ENCODE results near the gene DCC.

DCC gene

DNA sequence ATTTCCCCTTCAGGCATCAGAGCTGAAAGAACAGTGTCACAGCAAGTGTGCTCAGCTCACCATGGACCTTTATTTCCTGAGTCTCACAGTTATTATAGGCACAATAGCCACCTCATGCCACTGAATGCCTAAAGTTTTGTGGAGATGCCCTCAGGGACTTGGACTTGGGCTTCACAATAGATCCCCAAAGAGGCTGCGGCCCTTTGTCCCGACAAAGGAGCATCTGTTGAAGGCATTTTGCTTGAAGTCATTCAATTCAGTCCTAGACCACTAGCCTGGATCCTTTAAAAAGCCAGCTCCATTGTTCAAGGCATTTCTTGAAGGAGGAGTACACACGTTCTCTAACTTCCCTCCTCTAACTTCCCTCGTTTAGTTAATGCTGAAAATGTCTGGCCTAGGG, 125.4 kb downstream of the DCC start:
- intact Hi-C loops (cut with DNase I): no loop called here
- DNase-seq: no peak

DNA sequence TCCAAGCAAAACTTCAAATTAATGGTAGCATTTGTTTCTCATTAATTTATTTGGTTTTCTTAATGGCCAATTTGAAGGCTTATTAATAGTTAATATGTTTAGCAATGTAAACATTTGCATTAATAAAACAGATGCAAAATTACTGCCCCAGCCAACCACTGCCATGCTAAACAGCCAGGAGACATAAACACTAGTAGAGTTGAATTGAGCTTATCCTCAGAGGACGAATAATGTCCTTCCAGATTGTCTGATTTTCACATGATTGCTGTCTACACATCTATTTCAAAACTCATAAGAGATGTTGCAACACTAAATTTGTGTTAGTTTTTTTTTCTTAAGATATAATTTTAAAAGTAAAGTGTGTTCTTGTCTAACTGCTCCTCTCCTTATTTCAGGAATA, 128.5 kb downstream of the DCC start:
- DNase-seq: no peak
- intact Hi-C loops (cut with DNase I): no loop called here

DNA sequence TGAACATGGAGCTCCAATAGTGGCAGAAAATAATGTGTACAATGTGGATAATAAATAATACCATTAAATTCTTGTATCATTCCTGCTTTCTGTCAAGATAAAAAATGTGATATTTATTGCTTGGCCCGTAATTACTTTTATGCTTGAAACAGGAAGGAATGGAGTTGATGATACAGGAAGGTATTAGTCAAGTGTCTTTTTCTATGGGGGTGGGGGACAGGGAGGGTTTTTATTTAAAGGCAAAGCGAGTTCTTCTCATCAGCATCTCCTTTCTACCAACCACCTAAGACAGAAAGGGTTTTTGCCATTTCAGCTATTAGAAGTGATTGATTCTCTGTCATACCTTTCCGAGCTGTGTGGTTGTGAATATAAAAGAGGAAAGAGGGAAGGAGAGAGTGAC, 135.3 kb downstream of the DCC start:
- intact Hi-C loops (cut with DNase I): no loop called here
- no peak for DNase-seq

DNA sequence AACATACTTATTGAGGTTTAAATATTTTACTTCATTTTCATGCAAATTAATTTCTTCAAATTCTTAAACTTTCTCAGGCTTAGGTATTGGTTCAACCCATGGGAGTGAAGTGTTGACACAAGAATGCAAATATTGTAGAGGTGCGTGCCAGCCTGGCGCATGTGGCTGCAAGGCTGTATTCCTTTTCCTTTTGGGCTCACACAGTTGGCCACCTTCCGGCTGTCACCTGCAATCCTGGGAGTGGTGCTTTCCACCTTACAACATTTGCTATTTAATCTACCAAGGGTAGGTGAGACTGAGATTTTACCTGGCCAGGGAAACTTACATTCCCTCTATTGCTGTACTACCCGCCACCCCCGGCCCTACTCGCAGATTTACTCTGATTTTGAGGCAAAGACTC, 141.1 kb downstream of the DCC start:
- intact Hi-C loops (cut with DNase I): no loop called here
- DNase-seq: no peak

DNA sequence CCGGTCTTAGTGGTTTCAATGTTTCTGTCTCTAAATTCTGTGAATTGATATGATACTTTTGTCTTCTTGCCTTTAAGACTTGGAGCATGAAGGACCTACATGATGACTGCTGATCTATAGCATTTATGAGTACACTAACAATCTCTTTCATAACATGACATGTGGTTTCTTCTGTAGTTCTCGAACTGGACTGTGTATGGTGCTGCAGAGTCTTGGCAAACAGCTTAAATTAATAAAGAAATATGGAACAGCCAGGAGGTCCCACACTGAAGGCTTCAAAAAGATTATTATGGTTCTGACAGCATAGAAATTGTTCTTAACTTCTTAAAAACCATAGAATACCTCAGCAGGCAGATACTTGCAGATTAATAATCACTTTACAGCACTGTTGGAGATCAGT, 145.0 kb downstream of the DCC start:
- intact Hi-C loops (cut with DNase I): no loop called here
- DNase-seq: no peak

DNA sequence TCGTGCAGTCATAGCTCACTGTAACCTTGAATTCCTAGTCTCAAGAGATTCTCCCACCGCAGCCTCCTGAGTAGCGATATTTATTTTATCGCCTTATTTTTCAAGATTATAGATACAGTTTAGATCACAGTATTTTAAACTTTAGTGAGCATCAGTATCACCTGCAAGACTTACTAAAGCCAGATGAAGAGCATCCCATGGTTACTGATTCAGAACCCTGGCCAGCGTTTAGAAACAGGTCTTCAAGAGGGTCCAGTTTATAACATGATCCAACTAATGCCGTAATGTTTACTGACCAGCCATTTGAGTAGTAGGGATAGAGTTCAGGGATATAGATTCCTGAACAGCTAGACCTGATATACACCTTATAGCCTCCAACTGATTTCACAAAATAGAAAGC, 146.1 kb downstream of the DCC start:
- intact Hi-C loops (cut with DNase I): no loop called here
- DNase-seq: no peak

DNA sequence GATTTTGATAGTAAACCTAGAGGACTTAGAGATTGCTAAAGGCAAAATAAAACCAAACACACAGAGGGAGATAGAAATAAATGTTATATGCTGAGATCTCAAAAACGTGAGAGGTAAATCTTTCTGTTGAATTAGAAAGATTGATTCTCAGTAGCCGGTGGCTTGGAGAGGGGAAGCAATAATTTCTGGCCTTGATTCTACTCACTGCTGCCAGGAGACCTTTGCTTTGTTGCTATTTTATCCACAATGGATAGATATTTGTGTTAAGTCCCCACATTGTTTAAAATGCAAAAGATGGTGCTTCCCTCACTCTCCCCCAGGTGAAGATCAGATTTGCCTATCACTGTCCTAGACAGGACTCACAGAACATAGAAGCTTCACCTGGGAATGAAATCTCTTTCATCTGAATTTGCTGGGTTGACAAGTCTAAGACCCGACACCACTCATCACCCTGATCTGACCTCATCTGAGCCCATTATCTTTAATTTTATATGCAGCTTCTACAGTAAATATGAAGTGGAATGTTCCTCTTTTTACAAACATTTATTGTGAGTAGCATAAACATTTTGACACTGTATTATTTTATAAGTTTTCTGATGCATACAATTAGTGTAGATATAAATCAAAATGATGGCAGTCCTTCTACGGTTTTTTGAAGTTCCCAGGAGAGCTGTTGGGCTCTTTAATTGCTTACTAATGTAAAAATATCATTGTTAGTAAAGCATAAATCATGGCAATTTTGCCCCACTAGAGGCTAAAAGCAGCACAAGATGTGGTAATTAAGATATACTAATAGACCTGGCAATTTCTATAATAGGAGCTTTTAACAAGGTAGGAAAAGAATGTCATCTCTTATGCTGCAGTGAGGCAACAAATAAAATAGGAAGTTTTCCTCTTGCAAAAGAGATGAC, 149.7 kb downstream of the DCC start:
- no peak for DNase-seq
- intact Hi-C loops (cut with DNase I): no loop called here

DNA sequence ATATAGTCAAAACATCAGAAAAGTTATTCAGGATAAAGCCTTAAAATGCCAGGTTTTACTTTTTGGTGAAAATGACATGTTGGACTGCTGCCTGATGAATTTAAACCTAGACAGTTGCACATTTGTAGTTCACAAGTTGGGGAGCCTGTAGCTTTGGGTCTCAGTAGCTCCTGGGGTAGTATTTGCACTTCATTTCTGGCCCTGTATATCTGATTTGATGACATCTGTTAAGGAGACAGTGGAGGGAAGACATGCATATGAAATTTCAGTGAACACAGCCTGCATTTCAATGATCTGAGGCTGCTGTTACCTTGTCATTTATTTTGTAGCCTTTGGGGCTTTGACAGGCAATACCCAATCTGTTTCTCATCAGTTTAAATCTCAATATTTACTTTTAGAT, 156.4 kb downstream of the DCC start:
- no peak for DNase-seq
- intact Hi-C loops (cut with DNase I): no loop called here

DNA sequence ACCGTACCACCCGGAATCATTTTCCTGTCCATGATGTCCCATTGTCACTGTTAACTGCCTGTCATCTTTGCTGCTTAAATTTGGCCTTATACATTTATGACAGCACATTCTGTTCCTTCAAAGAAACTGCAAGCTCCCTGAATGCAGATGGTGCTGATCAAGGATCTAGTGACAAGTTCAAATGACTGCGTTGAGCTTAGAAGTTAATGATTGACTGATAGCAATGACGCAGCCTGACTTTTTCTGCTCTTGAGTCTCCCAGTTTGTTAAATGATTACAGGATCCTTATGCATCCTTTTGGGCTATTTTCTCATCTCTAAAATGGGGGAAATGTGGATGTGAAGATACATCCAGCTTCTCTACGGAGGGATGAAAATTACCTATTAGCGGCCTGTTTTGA, 159.0 kb downstream of the DCC start:
- no peak for DNase-seq
- intact Hi-C loops (cut with DNase I): no loop called here

DNA sequence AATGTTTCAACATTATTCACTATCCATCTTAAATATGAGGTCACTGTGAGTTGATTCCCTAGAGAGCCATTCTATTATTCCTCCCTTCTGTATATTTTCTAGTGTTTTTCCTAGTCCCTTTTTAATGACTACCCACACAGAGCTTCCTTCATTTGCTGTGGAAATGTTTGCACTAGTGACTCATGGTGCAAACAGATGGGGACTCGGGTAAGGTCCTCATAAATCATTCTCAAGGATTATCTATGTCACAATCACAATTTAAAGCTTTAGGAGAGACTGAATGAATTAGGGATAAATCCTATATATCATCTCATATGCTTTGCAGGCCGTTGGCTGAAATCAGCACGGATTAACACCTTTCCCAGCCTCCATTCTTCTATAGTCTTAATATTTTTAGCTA, 159.6 kb downstream of the DCC start:
- no peak for DNase-seq
- intact Hi-C loops (cut with DNase I): no loop called here

DNA sequence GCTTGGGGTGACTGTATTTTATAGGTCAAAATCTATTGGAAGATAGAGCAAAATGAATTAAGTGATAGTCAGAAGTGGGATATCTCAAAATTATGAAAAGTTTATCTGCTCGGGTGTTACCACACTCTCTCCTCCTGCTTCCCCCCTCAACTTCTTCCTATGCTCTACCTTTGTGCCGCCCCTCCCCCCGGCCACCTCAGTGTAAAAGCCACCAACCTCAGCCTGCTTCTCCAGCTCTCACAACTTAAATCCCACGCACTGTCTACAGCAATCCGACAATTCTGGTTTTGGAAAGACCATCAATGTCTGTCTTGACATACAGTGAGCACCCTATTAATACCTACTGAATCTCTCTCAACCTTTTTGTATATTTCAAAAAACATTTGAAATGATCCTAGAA, 164.6 kb downstream of the DCC start:
- peak in 12 of 42 donors; percentile 3 to 58 (median 32) for DNase-seq
- intact Hi-C loops (cut with DNase I): no loop called here

DNA sequence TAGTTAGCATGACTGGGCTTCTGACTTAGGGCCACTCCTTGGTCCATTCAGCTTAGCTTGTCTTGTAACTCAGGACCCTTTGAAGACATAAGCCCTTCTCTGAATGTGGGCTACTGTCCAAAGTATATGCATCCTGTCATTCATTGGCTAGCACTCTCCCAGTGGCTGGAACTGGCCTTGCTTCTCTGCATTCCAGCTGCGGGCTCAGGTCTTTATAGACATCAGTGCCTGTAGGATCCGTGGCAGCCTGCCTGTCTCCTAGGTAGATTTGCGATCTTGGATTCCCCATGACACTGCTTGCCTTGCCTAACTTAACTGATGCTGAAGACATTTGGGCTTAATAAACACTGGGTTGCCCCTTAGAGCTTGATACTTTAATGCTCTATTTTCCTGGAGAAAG, 170.1 kb downstream of the DCC start:
- intact Hi-C loops (cut with DNase I): no loop called here
- no peak for DNase-seq

DNA sequence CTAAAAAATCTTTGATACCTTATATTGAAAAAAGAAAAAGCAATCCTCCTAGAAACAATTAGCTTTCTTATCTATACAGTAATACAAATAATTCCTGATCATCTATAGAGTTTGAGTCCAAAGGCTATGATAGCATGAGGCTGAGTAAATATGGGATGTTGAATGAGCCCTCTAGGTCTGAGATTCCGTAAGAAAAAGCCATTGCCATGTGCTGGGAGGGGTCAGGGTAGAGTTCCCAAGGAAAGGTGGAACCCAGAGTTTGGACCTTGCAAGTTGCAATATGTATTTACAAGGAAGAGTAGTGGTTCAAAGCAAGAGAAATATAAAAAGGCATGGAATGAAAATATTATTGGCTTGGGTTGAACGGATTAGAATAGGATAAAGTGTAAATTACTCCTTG, 178.1 kb downstream of the DCC start:
- intact Hi-C loops (cut with DNase I): no loop called here
- DNase-seq: no peak

DNA sequence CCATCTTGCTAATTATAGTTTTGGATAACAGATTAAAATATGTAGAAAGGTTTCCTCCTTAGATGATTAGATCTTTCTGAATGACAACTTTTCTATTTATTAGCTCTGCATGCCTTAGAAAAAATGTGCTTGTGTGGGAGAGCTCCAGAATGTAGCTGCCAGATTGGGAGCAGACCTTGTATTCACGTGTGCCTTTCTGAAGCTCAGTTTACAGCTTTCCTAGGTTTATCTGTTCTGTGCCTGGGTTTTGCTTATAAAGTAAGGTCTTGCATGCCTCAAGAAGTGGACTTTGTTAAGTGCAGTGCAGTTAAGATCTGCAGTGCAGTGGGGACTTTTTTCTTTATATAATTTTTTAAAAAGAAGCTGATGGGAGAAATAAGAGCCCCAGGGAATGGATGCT, 179.0 kb downstream of the DCC start:
- DNase-seq: peak in 7 of 42 donors; percentile 15 to 45 (median 18)
- intact Hi-C loops (cut with DNase I): no loop called here

DNA sequence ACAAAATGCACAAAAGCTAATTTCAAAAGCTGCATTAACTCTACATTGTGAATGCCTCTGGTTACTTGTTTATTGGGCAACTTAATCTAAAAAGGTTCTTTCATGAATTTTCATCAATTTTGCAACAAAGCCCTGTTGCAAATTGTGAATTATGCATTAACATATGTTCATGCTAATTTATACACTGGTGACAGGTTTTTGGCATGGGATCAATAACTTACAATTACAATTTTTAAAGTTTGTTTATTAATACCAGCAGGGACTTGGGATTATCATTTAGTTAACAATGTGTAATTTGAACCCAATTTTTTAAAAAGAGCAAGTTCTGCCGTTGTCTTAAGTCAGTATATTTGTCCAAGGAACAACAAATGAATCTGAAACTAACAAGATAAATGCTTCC, 183.6 kb downstream of the DCC start:
- DNase-seq: no peak
- intact Hi-C loops (cut with DNase I): no loop called here

DNA sequence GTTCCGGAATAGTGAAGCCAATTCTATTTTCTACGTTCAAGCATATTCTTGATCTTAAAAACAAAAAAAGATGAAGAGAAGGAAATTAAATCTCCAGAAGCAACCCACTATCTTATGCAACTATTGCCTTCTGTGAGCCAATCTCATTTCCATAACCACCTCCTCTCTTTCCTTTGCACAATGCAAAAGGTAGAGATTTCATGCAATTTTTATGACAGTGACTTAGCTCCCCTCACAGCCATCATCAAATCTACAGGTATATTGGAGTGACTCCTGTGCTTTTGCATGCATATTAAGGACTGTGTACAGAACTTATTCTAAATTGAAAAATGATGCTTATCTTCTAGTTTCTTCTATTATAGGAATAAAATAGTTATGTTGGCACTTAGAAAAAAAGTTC, 191.8 kb downstream of the DCC start:
- peak in 6 of 42 donors; percentile 10 to 50 (median 20) for DNase-seq
- intact Hi-C loops (cut with DNase I): no loop called here

DNA sequence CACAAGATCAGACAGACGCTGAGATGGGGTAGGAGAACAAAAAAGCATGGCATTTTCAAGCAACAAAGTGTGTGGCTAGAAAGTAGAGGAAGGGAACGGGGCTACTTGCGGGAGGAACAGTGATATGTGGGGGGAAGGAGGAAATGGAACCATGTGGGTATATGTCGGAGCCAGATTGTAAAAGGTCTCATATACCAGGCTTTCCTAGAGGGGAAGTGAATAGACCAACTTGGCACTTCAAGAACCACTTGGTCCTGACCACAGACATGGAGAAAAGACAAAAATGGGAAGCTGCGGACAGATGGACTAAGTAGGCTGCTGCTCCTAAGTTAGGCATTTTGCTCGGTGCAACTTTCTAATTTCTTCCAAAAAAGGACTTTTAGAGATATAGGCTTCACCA, 196.0 kb downstream of the DCC start:
- no peak for DNase-seq
- intact Hi-C loops (cut with DNase I): no loop called here

DNA sequence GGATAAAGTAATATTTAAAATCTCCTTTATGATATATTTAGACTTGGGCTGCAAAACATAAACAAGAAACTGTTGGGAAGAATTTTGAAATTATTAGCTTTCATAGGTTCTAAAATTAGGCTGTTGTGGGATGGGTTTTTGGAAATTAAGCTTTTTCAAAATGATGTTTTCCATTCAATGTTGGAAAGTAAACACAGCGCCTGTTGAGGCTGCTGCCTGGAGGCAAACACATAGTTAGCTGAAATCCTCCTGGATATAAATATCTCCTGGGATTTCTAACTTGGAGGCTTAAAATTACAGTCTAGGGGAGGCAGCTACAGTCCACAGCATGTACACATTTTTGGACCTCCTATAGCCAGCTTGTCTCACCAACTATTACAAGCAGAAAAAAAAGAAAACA, 197.3 kb downstream of the DCC start:
- intact Hi-C loops (cut with DNase I): no loop called here
- no peak for DNase-seq

DNA sequence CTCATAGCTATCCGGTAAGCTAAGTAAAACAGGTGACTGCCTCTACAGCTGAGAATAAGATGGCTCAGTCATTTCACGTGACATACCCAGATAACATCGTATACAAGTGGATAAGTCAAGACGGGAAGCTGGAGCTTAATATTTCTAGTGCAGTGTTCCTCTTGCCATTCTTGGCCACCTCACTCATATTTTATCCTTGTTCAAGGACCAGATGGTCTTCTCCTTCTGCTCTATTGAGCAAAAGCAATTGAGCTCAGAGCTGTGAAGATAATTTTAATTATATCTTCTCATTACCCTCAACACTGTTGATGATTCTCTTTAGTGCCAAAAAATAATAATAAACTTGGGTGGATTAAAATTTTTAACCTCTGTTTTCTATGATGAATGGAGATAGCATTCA, 201.1 kb downstream of the DCC start:
- no peak for DNase-seq
- intact Hi-C loops (cut with DNase I): no loop called here

DNA sequence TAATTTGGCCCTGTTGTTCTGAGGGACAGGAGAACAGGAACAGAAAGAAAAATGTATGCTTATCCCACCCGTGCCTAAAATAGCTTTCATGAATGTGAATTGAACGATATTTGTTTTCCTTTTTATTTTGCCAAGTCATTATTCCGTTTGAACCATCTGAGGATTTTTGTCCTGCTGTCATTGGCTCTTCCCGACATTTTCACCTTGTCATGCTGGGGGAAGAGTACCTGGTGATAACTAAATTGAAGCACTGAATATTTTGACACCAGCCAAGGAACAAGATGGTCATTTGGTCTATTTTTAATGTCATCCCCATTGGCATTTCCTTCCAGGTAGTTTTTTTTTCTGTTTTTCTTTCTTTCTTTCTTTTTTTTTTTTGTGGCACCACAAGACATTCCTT, 204.1 kb downstream of the DCC start:
- intact Hi-C loops (cut with DNase I): no loop called here

DNA sequence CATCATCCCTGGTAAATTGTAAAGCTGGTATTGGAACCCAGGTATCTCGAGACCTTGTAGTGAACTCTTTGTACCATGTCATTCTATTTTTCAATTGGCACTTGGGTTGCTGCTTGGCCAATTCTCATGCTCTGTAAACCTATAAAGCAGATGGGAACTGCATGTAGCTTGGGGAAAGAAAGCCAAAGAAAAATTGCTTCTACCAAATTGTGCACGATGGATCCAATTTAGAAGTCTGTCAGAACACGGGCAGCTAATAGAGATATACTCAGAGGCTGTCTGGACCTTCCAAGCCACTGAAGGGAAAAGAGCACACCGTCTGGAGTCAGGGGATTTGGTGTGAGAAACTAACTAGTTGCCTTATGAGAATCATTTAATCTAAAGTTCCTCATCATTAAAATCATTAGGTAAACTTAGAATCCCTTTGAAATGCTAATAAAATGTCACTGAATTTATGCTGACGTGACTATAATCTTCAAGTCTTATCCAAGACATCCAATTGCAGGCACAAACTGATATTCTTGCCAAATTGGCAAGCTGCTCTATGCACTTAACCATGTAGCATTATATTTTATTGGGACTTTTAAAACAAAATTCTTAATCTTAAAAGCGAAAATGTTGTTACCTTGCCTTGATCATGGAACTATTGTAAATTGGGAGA, 206.8 kb downstream of the DCC start:
- DNase-seq: no peak
- intact Hi-C loops (cut with DNase I): no loop called here

More for the DNA sequence above, 204.1 kb downstream of the DCC start:
- no peak for DNase-seq
